Endothelial cell of umbilical vein (primary cell): ENCODE data around the gene TNFRSF21.

ENCODE experiments used
- CTCF ChIP-seq, 2 donors: IDR thresholded peaks; 1 replicate in 1 of 2; 2 replicates in 1 of 2; pipeline ENCODE4 v1.5.1; 2011; ENCODE audit warnings: low read length in 2 of 2, mild to moderate bottlenecking in 2 of 2, moderate library complexity in 2 of 2, control low read depth in 1 of 2, inconsistent platforms in 1 of 2, low read depth in 1 of 2; ENCODE audit not compliant: insufficient read depth in 1 of 2; ENCODE audit errors: extremely low read depth in 1 of 2
- EZH2 ChIP-seq: IDR thresholded peaks from 2 replicates; pipeline ENCODE4 v1.6.1; 2012; ENCODE audit warnings: borderline replicate concordance, low read depth, mild to moderate bottlenecking, moderate library complexity, low read length, inconsistent platforms; ENCODE audit not compliant: severe bottlenecking
- FOS ChIP-seq: IDR thresholded peaks from 2 replicates; pipeline ENCODE4 v1.6.1; 2011; ENCODE audit warnings: mild to moderate bottlenecking, low read length, moderate library complexity, borderline replicate concordance; ENCODE audit not compliant: insufficient read depth
- GATA2 ChIP-seq: IDR thresholded peaks from 2 replicates; pipeline ENCODE4 v1.7.0; 2011; ENCODE audit warnings: low read depth, mild to moderate bottlenecking, moderate library complexity, mixed read lengths, low read length; ENCODE audit not compliant: insufficient read length, insufficient read depth
- JUN ChIP-seq: IDR thresholded peaks from 2 replicates; pipeline ENCODE4 v1.6.1; 2011; ENCODE audit warnings: borderline replicate concordance, low read depth; ENCODE audit not compliant: insufficient read length, insufficient read depth
- MAX ChIP-seq: IDR thresholded peaks from 2 replicates; pipeline ENCODE4 v1.6.1; 2011; ENCODE audit not compliant: insufficient read depth, insufficient read length
- MYC ChIP-seq: IDR thresholded peaks from one replicate; pipeline ENCODE4 v1.6.1; 2011; ENCODE audit warnings: mild to moderate bottlenecking, low read depth, low read length
- POLR2A ChIP-seq: IDR thresholded peaks from 2 replicates; pipeline ENCODE4 v1.6.1; 2012; ENCODE audit warnings: low read depth, mild to moderate bottlenecking, control low read depth, low read length
- POLR2AphosphoS5 ChIP-seq: IDR thresholded peaks from 2 replicates; pipeline ENCODE4 v1.6.1; 2012; ENCODE audit warnings: low read depth, mild to moderate bottlenecking, control low read depth, low read length, moderate library complexity; ENCODE audit not compliant: insufficient read depth

DNA sequence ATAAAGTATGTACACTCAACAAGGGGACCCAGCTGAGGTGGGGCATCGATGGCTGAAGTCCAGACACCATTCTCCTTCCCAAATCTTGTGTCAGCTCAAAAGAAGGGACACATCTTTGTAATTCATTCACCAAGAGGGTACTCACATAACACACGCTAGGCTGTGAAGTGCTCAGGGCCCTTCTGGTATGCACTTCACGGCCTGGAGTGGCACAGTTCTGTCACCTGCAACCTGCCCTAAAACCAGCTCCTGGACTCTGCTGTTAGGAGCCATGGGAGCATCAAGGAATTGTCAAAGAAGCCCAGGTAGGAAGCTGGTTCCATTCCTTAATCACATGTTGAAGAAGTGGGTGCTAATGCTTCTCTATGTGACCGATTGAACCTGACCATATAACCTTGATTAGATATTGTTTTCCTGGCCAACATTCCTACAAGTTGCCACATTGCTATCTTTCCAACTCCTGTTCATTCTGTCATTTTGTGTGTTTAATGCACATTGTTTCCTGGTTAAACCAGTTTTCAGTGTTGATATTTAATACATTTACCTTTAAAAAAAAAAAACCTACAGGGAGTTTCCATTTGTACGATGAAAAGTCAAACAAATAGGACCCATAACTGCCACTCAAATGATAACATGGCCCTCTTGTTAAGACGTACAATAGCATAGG, 127.3 kb downstream of the TNFRSF21 start:
- TF ChIP-seq CTCF (IDR thresholded peaks at IDR 0.05; ENCODE audit: extremely low read depth in 1 of 2, insufficient read depth in 1 of 2, low read depth in 1 of 2, low read length in 2 of 2) = no peak
- no peak for TF ChIP-seq MAX
- no peak for TF ChIP-seq EZH2
- no peak for TF ChIP-seq POLR2AphosphoS5
- TF ChIP-seq POLR2A = no peak
- TF ChIP-seq JUN = no peak
- TF ChIP-seq FOS = no peak
- TF ChIP-seq MYC = no peak
- no peak for TF ChIP-seq GATA2
